ENCODE measurements around the gene PLEKHG5. TPM values are rescaled to one million over a fixed set of nuclear protein-coding genes. Genes with fewer than 3 reads are reported as not detected.
A peak's percentile ranks its signal among the peaks of the same experiment; 100 is the strongest.

Gene PLEKHG5
- total and polyA plus RNA-seq, 10 of the 15 experiments (the other 5 are each of a cell fraction or from before 2014, with no cell fraction given): 0.04 to 1.1 (median 0.18) TPM; not detected in 1

GRCh38 chr1:6486433-6487011, 4.9 kb downstream of the PLEKHG5 start (continued):
- TF ChIP-seq IKZF2 (IDR thresholded peaks at IDR 0.05) (no peak), POU2F2 (IDR thresholded peaks at IDR 0.05; ENCODE audit: borderline replicate concordance, low read depth, low read length) (no peak), SMC3 (IDR thresholded peaks at IDR 0.05; ENCODE audit: borderline replicate concordance, low read length) (peak; percentile 81), TBL1XR1 (IDR thresholded peaks at IDR 0.05; ENCODE audit: low read depth, low read length) (no peak), NFXL1 (IDR thresholded peaks at IDR 0.05; ENCODE audit: borderline replicate concordance) (no peak), DPF2 (IDR thresholded peaks at IDR 0.05) (no peak), RELA (IDR thresholded peaks at IDR 0.05; ENCODE audit: borderline replicate concordance, partially characterized antibody) (no peak), NFIC (IDR thresholded peaks at IDR 0.05; ENCODE audit: low read depth, low read length) (no peak), MLLT1 (IDR thresholded peaks at IDR 0.05) (no peak), JUNB (IDR thresholded peaks at IDR 0.05) (no peak), SUZ12 (IDR thresholded peaks at IDR 0.05; ENCODE audit: unreplicated experiment) (no peak), CHD2 (IDR thresholded peaks at IDR 0.05; ENCODE audit: borderline replicate concordance, low read depth, low read length) (no peak), HDAC2 (IDR thresholded peaks at IDR 0.05) (no peak), CEBPB (IDR thresholded peaks at IDR 0.05; ENCODE audit: borderline replicate concordance in 1 of 2, low read depth in 2 of 2, low read length in 2 of 2) (no peak), SMAD5 (IDR thresholded peaks at IDR 0.05; ENCODE audit: low read depth) (no peak), RAD21 (IDR thresholded peaks at IDR 0.05; ENCODE audit: insufficient read depth, low read depth, low read length) (peak; percentile 61), SUPT20H (IDR thresholded peaks at IDR 0.05; ENCODE audit: borderline replicate concordance, control insufficient read depth, low read depth, low read length) (no peak), ZNF207 (IDR thresholded peaks at IDR 0.05; ENCODE audit: borderline replicate concordance) (peak; percentile 62; the same call in 1 of the 2 replicates)

Data from GM12878 (cell line).